ENCODE measurements around the gene EFNA3.

The EFNA3 gene

DNA sequence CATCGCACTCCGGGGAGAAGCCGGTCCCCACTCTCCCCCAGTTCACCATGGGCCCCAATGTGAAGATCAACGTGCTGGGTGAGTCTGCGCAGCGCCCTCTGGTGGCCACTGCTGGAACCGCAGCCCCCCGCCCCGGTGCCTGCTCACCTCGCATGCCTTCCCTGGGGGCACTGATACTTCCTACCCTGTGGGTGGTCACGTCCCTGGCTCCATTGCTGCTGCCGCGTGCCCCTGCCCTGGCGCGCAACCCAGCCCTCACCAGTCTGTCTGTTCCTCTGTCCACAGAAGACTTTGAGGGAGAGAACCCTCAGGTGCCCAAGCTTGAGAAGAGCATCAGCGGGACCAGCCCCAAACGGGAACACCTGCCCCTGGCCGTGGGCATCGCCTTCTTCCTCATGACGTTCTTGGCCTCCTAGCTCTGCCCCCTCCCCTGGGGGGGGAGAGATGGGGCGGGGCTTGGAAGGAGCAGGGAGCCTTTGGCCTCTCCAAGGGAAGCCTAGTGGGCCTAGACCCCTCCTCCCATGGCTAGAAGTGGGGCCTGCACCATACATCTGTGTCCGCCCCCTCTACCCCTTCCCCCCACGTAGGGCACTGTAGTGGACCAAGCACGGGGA, 7.6 kb downstream of the EFNA3 start (continued):
- TF ChIP-seq ZNF426 (tag by site-specific recombination; IDR thresholded peaks at IDR 0.05) (no peak), GLI2 (tag by site-specific recombination; IDR thresholded peaks at IDR 0.05; ENCODE audit: borderline replicate concordance, low read depth) (no peak), TRIM28 (IDR thresholded peaks at IDR 0.05; ENCODE audit: borderline replicate concordance, low read length) (no peak), ZNF311 (tag by site-specific recombination; IDR thresholded peaks at IDR 0.05; ENCODE audit: borderline replicate concordance) (no peak), ZNF169 (tag by site-specific recombination; IDR thresholded peaks at IDR 0.05) (no peak), ZNF274 (IDR thresholded peaks at IDR 0.05; ENCODE audit: low read length) (no peak), ZNF274 (tag by site-specific recombination; IDR thresholded peaks at IDR 0.05; ENCODE audit: borderline replicate concordance) (no peak), ZFP69B (tag by site-specific recombination; IDR thresholded peaks at IDR 0.05) (0 out of 2 replicates have a peak, but pooled peaks have one; percentile 15), KLF1 (tag by site-specific recombination; IDR thresholded peaks at IDR 0.05) (no peak), KLF10 (tag by site-specific recombination; IDR thresholded peaks at IDR 0.05) (no peak), ZNF670 (tag by site-specific recombination; IDR thresholded peaks at IDR 0.05; ENCODE audit: low read depth) (no peak), WT1 (tag by site-specific recombination; IDR thresholded peaks at IDR 0.05) (no peak), ZNF366 (tag by site-specific recombination; conservative IDR thresholded peaks at IDR 0.05) (no peak), ZNF157 (tag by site-specific recombination; IDR thresholded peaks at IDR 0.05) (no peak), ZNF335 (tag by site-specific recombination; conservative IDR thresholded peaks at IDR 0.05) (no peak), ZNF174 (tag by site-specific recombination; IDR thresholded peaks at IDR 0.05) (no peak), ZIC2 (tag by site-specific recombination; IDR thresholded peaks at IDR 0.05) (peak; percentile 69), GLIS2 (tag by site-specific recombination; IDR thresholded peaks at IDR 0.05) (peak; percentile 56)
- TF ChIP-seq, protein P1, sequence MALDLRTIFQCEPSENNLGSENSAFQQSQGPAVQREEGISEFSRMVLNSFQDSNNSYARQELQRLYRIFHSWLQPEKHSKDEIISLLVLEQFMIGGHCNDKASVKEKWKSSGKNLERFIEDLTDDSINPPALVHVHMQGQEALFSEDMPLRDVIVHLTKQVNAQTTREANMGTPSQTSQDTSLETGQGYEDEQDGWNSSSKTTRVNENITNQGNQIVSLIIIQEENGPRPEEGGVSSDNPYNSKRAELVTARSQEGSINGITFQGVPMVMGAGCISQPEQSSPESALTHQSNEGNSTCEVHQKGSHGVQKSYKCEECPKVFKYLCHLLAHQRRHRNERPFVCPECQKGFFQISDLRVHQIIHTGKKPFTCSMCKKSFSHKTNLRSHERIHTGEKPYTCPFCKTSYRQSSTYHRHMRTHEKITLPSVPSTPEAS (tag by site-specific recombination; IDR thresholded peaks at IDR 0.05): no peak
- TF ChIP-seq, protein P2, sequence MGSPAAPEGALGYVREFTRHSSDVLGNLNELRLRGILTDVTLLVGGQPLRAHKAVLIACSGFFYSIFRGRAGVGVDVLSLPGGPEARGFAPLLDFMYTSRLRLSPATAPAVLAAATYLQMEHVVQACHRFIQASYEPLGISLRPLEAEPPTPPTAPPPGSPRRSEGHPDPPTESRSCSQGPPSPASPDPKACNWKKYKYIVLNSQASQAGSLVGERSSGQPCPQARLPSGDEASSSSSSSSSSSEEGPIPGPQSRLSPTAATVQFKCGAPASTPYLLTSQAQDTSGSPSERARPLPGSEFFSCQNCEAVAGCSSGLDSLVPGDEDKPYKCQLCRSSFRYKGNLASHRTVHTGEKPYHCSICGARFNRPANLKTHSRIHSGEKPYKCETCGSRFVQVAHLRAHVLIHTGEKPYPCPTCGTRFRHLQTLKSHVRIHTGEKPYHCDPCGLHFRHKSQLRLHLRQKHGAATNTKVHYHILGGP (tag by site-specific recombination; IDR thresholded peaks at IDR 0.05): no peak
- TF ChIP-seq, protein P3, sequence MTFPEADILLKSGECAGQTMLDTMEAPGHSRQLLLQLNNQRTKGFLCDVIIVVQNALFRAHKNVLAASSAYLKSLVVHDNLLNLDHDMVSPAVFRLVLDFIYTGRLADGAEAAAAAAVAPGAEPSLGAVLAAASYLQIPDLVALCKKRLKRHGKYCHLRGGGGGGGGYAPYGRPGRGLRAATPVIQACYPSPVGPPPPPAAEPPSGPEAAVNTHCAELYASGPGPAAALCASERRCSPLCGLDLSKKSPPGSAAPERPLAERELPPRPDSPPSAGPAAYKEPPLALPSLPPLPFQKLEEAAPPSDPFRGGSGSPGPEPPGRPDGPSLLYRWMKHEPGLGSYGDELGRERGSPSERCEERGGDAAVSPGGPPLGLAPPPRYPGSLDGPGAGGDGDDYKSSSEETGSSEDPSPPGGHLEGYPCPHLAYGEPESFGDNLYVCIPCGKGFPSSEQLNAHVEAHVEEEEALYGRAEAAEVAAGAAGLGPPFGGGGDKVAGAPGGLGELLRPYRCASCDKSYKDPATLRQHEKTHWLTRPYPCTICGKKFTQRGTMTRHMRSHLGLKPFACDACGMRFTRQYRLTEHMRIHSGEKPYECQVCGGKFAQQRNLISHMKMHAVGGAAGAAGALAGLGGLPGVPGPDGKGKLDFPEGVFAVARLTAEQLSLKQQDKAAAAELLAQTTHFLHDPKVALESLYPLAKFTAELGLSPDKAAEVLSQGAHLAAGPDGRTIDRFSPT (tag by site-specific recombination; IDR thresholded peaks at IDR 0.05): peak; percentile 90
- TF ChIP-seq, protein P4, sequence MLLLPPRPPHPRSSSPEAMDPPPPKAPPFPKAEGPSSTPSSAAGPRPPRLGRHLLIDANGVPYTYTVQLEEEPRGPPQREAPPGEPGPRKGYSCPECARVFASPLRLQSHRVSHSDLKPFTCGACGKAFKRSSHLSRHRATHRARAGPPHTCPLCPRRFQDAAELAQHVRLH (tag by site-specific recombination; IDR thresholded peaks at IDR 0.05): no peak

DNA sequence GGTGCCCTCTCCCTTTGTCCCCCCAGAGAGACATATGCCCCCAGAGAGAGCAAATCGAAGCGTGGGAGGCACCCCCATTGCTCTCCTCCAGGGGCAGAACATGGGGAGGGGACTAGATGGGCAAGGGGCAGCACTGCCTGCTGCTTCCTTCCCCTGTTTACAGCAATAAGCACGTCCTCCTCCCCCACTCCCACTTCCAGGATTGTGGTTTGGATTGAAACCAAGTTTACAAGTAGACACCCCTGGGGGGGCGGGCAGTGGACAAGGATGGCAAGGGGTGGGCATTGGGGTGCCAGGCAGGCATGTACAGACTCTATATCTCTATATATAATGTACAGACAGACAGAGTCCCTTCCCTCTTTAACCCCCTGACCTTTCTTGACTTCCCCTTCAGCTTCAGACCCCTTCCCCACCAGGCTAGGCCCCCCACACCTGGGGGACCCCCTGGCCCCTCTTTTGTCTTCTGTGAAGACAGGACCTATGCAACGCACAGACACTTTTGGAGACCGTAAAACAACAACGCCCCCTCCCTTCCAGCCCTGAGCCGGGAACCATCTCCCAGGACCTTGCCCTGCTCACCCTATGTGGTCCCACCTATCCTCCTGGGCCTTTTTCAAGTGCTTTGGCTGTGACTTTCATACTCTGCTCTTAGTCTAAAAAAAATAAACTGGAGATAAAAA, 8.4 kb downstream of the EFNA3 start:
- Histone ChIP-seq H3K27ac (ENCODE audit: extremely low read depth, low read depth, low read length) (no peak overlapping the region; the same call in 1 of the 2 replicates), H3K36me3 (ENCODE audit: control insufficient read depth in 2 of 2, insufficient read depth in 1 of 2, low read length in 2 of 2) (no peaks in the 10 kb centered on the region), H3K9me3 (ENCODE audit: control insufficient read depth, insufficient read depth, low read depth, low read length) (no peaks in the 10 kb centered on the region), H3K4me3 (ENCODE audit: low read depth, low read length) (no peak overlapping the region), H3K4me1 (ENCODE audit: control insufficient read depth, insufficient read depth, low read length) (peaks cover 10% of the 10 kb centered on the region)
- POLR2A ChIA-PET: no interaction called here
- CTCF ChIA-PET: interaction anchor here (0.6 to 4.5 kb wide), 15 partner anchors 13 to 143 kb away, joined by 3 to 117 read pairs (median 5); partner anchors contain the start of genes DPM3, EFNA4 and KRTCAP2
- TF ChIP-seq FEZF1 (tag by site-specific recombination; IDR thresholded peaks at IDR 0.05) (no peak), ZNF555 (tag by site-specific recombination; conservative IDR thresholded peaks at IDR 0.05) (no peak), ZFP37 (tag by site-specific recombination; IDR thresholded peaks at IDR 0.05) (no peak), WT1 (tag by site-specific recombination; IDR thresholded peaks at IDR 0.05) (peak; percentile 46; the same call in 1 of the 2 replicates), ZNF785 (tag by site-specific recombination; IDR thresholded peaks at IDR 0.05) (no peak), REPIN1 (tag by site-specific recombination; IDR thresholded peaks at IDR 0.05; ENCODE audit: low read depth) (no peak)
- TF ChIP-seq, protein P5, sequence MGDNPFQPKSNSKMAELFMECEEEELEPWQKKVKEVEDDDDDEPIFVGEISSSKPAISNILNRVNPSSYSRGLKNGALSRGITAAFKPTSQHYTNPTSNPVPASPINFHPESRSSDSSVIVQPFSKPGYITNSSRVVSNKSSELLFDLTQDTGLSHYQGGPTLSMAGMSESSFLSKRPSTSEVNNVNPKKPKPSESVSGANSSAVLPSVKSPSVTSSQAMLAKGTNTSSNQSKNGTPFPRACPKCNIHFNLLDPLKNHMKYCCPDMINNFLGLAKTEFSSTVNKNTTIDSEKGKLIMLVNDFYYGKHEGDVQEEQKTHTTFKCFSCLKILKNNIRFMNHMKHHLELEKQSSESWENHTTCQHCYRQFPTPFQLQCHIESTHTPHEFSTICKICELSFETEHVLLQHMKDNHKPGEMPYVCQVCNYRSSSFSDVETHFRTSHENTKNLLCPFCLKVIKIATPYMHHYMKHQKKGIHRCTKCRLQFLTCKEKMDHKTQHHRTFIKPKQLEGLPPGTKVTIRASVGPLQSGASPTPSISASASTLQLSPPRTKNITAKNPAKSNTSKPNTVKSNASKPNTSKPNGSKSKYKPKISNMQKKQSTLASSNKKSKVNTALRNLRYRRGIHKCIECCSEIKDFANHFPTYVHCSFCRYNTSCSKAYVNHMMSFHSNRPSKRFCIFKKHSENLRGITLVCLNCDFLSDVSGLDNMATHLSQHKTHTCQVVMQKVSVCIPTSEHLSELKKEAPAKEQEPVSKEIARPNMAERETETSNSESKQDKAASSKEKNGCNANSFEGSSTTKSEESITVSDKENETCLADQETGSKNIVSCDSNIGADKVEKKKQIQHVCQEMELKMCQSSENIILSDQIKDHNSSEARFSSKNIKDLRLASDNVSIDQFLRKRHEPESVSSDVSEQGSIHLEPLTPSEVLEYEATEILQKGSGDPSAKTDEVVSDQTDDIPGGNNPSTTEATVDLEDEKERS (tag by site-specific recombination; IDR thresholded peaks at IDR 0.05): no peak

Data from HEK293 (cell line).